Breast epithelium (tissue), 4 donors: ENCODE measurements around the gene CTNNBIP1. TPM values are rescaled to one million over a fixed set of nuclear protein-coding genes. Genes with fewer than 3 reads are reported as not detected.

ENCODE experiments used
- DNase-seq, 2 donors: peaks; one replicate each; pipeline ENCODE4 v3.0.0-alpha.2; 2019; ENCODE audit warnings: low spot score in 2 of 2
- H3K27ac ChIP-seq, 2 donors: fragments of 200-600 bp; sonication (generic) in 1 of 2; one replicate each; pipeline ENCODE4 v1.5.1; 2016 to 2019; ENCODE audit warnings: mild to moderate bottlenecking in 1 of 2
- H3K27me3 ChIP-seq, 2 donors: fragments of 200-600 bp; sonication (generic) in 1 of 2; one replicate each; pipeline versions ENCODE4 v1.5.1 to v1.6.0; 2017 to 2019; ENCODE audit warnings: control low read depth in 1 of 2, mild to moderate bottlenecking in 1 of 2
- H3K36me3 ChIP-seq: fragments of 200-600 bp; one replicate; pipeline ENCODE4 v1.5.1; 2019
- H3K4me1 ChIP-seq, 2 donors: fragments of 200-600 bp; sonication (generic); one replicate each; pipeline ENCODE4 v1.5.1; 2016 to 2019; ENCODE audit warnings: control low read depth in 1 of 2
- H3K4me3 ChIP-seq, 3 donors: fragments of 200-600 bp; sonication (generic); 1 replicate in 2 of 3; 2 replicates in 1 of 3; pipeline ENCODE4 v1.5.1; 2016 to 2019; ENCODE audit warnings: mild to moderate bottlenecking in 3 of 3, moderate library complexity in 2 of 3
- H3K9me3 ChIP-seq, 2 donors: fragments of 200-600 bp; sonication (generic) in 1 of 2; one replicate each; pipeline ENCODE4 v1.5.1; 2016 to 2019; ENCODE audit warnings: control low read depth in 1 of 2
- CTCF ChIP-seq, 3 donors: fragments of 450-650 bp; IDR thresholded peaks; one replicate each; pipeline ENCODE4 v1.5.1; 2016 to 2017; ENCODE audit warnings: antibody characterized with exemption in 3 of 3, mild to moderate bottlenecking in 3 of 3, moderate library complexity in 3 of 3
- POLR2A ChIP-seq: fragments of 450-650 bp; IDR thresholded peaks from one replicate; pipeline ENCODE4 v1.6.1; 2016; ENCODE audit warnings: antibody characterized with exemption, mild to moderate bottlenecking, moderate library complexity
- POLR2AphosphoS5 ChIP-seq, 3 donors: sonication (generic); formaldehyde crosslinking; IDR thresholded peaks; one replicate each; pipeline ENCODE4 v1.6.1; 2017; ENCODE audit warnings: antibody characterized with exemption in 3 of 3
- intact Hi-C: fragments of 100-400 bp; cut with DNase I; formaldehyde crosslinking; loops from one replicate; pipeline ENCODE4 v1.15.1; 2023; ENCODE audit warnings: low total_unique reads
- total RNA-seq, 3 donors: library from RNA; depleted of rRNA; stranded (reverse); fragments of >200 nt; gene quantifications; one replicate each; pipeline ENCODE4 v1.1.0, GENCODE V29; 2016

CTNNBIP1 gene
- total RNA-seq, 3 donors from 2014 or later: 25.9 to 37.9 (median 29.5) TPM

- intact Hi-C loops: loop anchor here (5.0 kb wide), 1 partner anchor 137 kb away; no protein-coding TSS in a partner anchor
- DNase-seq: no peak
- Histone ChIP-seq H3K27ac (peak overlapping the region; percentile 90 to 94), H3K4me1 (peaks cover 10 to 20% of the 10 kb centered on the region in 2 donors), H3K9me3 (no peaks in the 10 kb centered on the region), H3K27me3 (no peaks in the 10 kb centered on the region), H3K4me3 (no peak overlapping the region), H3K36me3 (no peaks in the 10 kb centered on the region)
- TF ChIP-seq POLR2A (no peak), CTCF (IDR thresholded peaks at IDR 0.05) (no peak), POLR2AphosphoS5 (IDR thresholded peaks at IDR 0.05) (no peak)
Measured at GRCh38 chr1:9844756-9845155, 65.3 kb downstream of the CTNNBIP1 start.

- peak overlapping the region in 1 of 3 donors; percentile 11 for H3K4me3 ChIP-seq
- peak overlapping the region; percentile 90 to 94 for H3K27ac ChIP-seq
- no peaks in the 10 kb centered on the region for H3K9me3 ChIP-seq
- peak in 1 of 2 donors; percentile 49 for DNase-seq
- TF ChIP-seq POLR2A (no peak), POLR2AphosphoS5 (IDR thresholded peaks at IDR 0.05) (no peak), CTCF (IDR thresholded peaks at IDR 0.05) (no peak)
- H3K27me3 ChIP-seq: no peaks in the 10 kb centered on the region
- H3K4me1 ChIP-seq: peaks cover 10 to 20% of the 10 kb centered on the region in 2 donors
- H3K36me3 ChIP-seq: no peaks in the 10 kb centered on the region
- intact Hi-C loops: no loop called here
Measured at GRCh38 chr1:9844106-9844505, 66.0 kb downstream of the CTNNBIP1 start.

GRCh38 chr1:9843576-9843945 lies 66.5 kb downstream of the CTNNBIP1 start:
- no peaks in the 10 kb centered on the region for H3K9me3 ChIP-seq
- peaks cover 10 to 20% of the 10 kb centered on the region in 2 donors for H3K4me1 ChIP-seq
- TF ChIP-seq POLR2AphosphoS5 (IDR thresholded peaks at IDR 0.05): peak in 1 of 3 donors; percentile 13
- no peak for TF ChIP-seq POLR2A
- TF ChIP-seq CTCF (IDR thresholded peaks at IDR 0.05): no peak
- H3K4me3 ChIP-seq: peak overlapping the region in 1 of 3 donors; percentile 11
- H3K27me3 ChIP-seq: no peaks in the 10 kb centered on the region
- H3K27ac ChIP-seq: peak overlapping the region; percentile 90 to 94
- intact Hi-C loops: no loop called here
- no peaks in the 10 kb centered on the region for H3K36me3 ChIP-seq
- peak; percentile 78 to 85 for DNase-seq

- Histone ChIP-seq H3K4me1 (peaks cover 10 to 20% of the 10 kb centered on the region in 2 donors), H3K27me3 (no peaks in the 10 kb centered on the region), H3K4me3 (no peak overlapping the region), H3K36me3 (no peaks in the 10 kb centered on the region), H3K27ac (peak overlapping the region; percentile 90 to 94), H3K9me3 (no peaks in the 10 kb centered on the region)
- no peak for DNase-seq
- TF ChIP-seq CTCF (IDR thresholded peaks at IDR 0.05) (no peak), POLR2A (no peak), POLR2AphosphoS5 (IDR thresholded peaks at IDR 0.05) (no peak)
- intact Hi-C loops: no loop called here
Measured at GRCh38 chr1:9842781-9843575, 67.1 kb downstream of the CTNNBIP1 start.

GRCh38 chr1:9842073-9842711 lies 67.9 kb downstream of the CTNNBIP1 start:
- intact Hi-C loops: no loop called here
- Histone ChIP-seq H3K27ac (peak overlapping the region; percentile 90 to 94), H3K9me3 (no peaks in the 10 kb centered on the region), H3K4me3 (no peak overlapping the region), H3K27me3 (no peaks in the 10 kb centered on the region), H3K36me3 (no peaks in the 10 kb centered on the region), H3K4me1 (peaks cover 10 to 20% of the 10 kb centered on the region in 2 donors)
- DNase-seq: no peak
- no peak for TF ChIP-seq POLR2A
- no peak for TF ChIP-seq POLR2AphosphoS5 (IDR thresholded peaks at IDR 0.05)
- TF ChIP-seq CTCF (IDR thresholded peaks at IDR 0.05): no peak
